Left ventricle myocardium inferior (tissue), 1 donor: ENCODE data around the gene CTH. TPM values are rescaled to one million over a fixed set of nuclear protein-coding genes. Genes with fewer than 3 reads are reported as not detected.
"Not testable (repeated sequence)": the region's sequence is repeated elsewhere in the genome, so short reads cannot be mapped to it uniquely, and the experiment has no call there.

ENCODE experiments used
- DNase-seq: peaks from one replicate; pipeline ENCODE4 v3.0.0-alpha.2; 2020
- H3K27ac ChIP-seq: fragments of 200-600 bp; replicated peaks from 2 replicates; pipeline ENCODE4 v1.8.0; 2021
- H3K27me3 ChIP-seq: fragments of 200-600 bp; 2 replicates; pipeline ENCODE4 v1.8.0; 2021; ENCODE audit warnings: low read depth
- H3K36me3 ChIP-seq: fragments of 200-600 bp; 2 replicates; pipeline ENCODE4 v1.8.0; 2021
- H3K4me1 ChIP-seq: fragments of 200-600 bp; 2 replicates; pipeline ENCODE4 v1.8.0; 2021
- H3K4me3 ChIP-seq: fragments of 200-600 bp; 2 replicates; pipeline ENCODE4 v1.8.0; 2021; ENCODE audit warnings: mild to moderate bottlenecking, moderate library complexity
- H3K9me3 ChIP-seq: fragments of 200-600 bp; replicated peaks from 2 replicates; pipeline ENCODE4 v1.8.0; 2021
- CTCF ChIP-seq: fragments of 200-600 bp; IDR thresholded peaks from 2 replicates; pipeline ENCODE4 v1.8.0; 2021; ENCODE audit warnings: antibody characterized with exemption, mild to moderate bottlenecking, borderline replicate concordance
- intact Hi-C: fragments of 100-400 bp; cut with micrococcal nuclease; formaldehyde crosslinking; loops from one replicate; pipeline ENCODE4 v1.11.0; 2022
- total RNA-seq: library from RNA; stranded (reverse); fragmentation: NEBNext Ultra II Directional; extraction: Animal tissue kit (Norgen Biotek cat#: 25700); gene quantifications from one replicate; pipeline ENCODE4 v1.2.1, GENCODE V29; 2021
- donor health status: DM: no; HTN: yes; CAD: no; lungs with severe emphysema.

CTH gene
- total RNA-seq, 1 donor from 2014 or later, result 0.91 TPM

GRCh38 chr1:70372426-70372825 is 38.6 kb upstream of the CTH start:
- peaks cover 18% of the 10 kb centered on the region for H3K36me3 ChIP-seq
- no peak overlapping the region for H3K27ac ChIP-seq
- H3K9me3 ChIP-seq, result no peaks in the 10 kb centered on the region
- no peaks in the 10 kb centered on the region for H3K27me3 ChIP-seq
- H3K4me1 ChIP-seq, result no peaks in the 10 kb centered on the region
- TF ChIP-seq CTCF, result no peak
- H3K4me3 ChIP-seq, result no peak overlapping the region
- intact Hi-C loops, result no loop called here
- DNase-seq, result no peak

GRCh38 chr1:70373580-70373979 is 37.5 kb upstream of the CTH start:
- H3K4me1 ChIP-seq, H3K36me3 ChIP-seq, intact Hi-C loops: not testable (repeated sequence)

GRCh38 chr1:70376196-70376595 is 34.9 kb upstream of the CTH start:
- Histone ChIP-seq H3K4me1 (no peaks in the 10 kb centered on the region), H3K4me3 (no peak overlapping the region), H3K36me3 (peaks cover 6% of the 10 kb centered on the region), H3K27ac (no peak overlapping the region), H3K9me3 (no peaks in the 10 kb centered on the region), H3K27me3 (no peaks in the 10 kb centered on the region)
- DNase-seq, result no peak
- intact Hi-C loops, result no loop called here
- TF ChIP-seq CTCF, result no peak

More at GRCh38 chr1:70373580-70373979, 37.5 kb upstream of the CTH start:
- DNase-seq, H3K4me3 ChIP-seq, H3K27me3 ChIP-seq, H3K9me3 ChIP-seq, H3K27ac ChIP-seq: not testable (repeated sequence)

DNA sequence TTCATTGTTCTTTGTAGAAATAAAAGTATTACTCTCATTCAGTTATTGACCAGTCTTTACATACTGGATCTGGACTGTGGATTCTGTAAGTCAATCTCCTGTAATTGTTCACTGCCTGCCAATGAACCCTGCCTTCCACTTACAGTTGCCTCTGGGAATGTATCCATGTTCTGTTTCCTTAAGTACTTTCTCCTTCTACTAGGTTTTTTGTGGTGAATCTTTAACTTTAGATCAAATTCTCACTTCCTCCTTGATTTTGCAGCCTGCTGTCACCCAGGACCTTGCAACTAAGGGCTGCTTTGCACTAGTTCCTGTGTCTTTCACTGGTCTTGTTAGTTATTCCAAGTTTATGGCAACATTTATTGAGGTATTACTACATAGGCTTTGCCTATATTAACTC is 28.4 kb upstream of the CTH start:
- no peaks in the 10 kb centered on the region for H3K9me3 ChIP-seq
- H3K27ac ChIP-seq, result no peak overlapping the region
- no peaks in the 10 kb centered on the region for H3K4me1 ChIP-seq
- no peak for TF ChIP-seq CTCF
- intact Hi-C loops, result no loop called here
- H3K36me3 ChIP-seq, result no peaks in the 10 kb centered on the region
- DNase-seq, result no peak
- no peak overlapping the region for H3K4me3 ChIP-seq
- no peaks in the 10 kb centered on the region for H3K27me3 ChIP-seq

GRCh38 chr1:70383483-70383882 is 27.6 kb upstream of the CTH start:
- no peak for DNase-seq
- intact Hi-C loops, result no loop called here
- Histone ChIP-seq H3K36me3 (no peaks in the 10 kb centered on the region), H3K4me1 (no peaks in the 10 kb centered on the region), H3K4me3 (no peak overlapping the region), H3K27me3 (no peaks in the 10 kb centered on the region), H3K9me3 (no peaks in the 10 kb centered on the region), H3K27ac (no peak overlapping the region)
- TF ChIP-seq CTCF, result no peak

DNA sequence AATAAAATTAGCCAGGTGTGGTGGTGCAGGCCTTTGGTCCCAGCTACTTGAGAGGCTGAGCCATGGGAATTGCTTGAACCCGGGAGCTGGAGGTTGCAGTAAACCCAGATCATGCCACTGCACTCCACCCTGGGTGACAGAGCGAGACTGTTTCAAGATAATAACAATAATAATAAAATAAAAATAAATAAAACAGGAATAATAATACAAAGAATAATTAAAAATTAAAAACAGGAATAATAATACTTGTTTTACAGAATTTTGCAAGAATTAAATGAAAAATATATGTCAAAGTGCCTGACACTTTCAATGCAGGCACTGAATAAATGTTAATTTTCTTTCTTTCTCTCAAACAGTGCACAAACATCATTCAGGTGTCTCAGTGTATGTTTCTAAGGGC is 26.5 kb upstream of the CTH start:
- H3K4me3 ChIP-seq, result no peak overlapping the region
- no peaks in the 10 kb centered on the region for H3K36me3 ChIP-seq
- TF ChIP-seq CTCF, result no peak
- no peaks in the 10 kb centered on the region for H3K27me3 ChIP-seq
- H3K9me3 ChIP-seq, result no peaks in the 10 kb centered on the region
- DNase-seq, result no peak
- intact Hi-C loops, result no loop called here
- H3K4me1 ChIP-seq, result no peaks in the 10 kb centered on the region
- H3K27ac ChIP-seq, result no peak overlapping the region
